D721Med (cell line): Measurements from ENCODE around the gene STK11IP.

Experiments
- DNase-seq: peaks from one replicate; pipeline ENCODE4 v3.0.0; 2011; ENCODE audit warnings: low spot score; ENCODE audit not compliant: insufficient read length
- FAIRE-seq: peaks from 2 replicates; lab custom pipeline; 2011; peaks lifted over from hg19 to GRCh38; lab: Jason Lieb, UNC
- TF ChIP-seq, protein P1 (sequence below): IDR thresholded peaks from 2 replicates; pipeline ENCODE4 v1.5.1; 2012; ENCODE audit warnings: mild to moderate bottlenecking, control low read depth; ENCODE audit not compliant: insufficient read depth; ENCODE audit errors: missing control alignments

Gene STK11IP

DNA sequence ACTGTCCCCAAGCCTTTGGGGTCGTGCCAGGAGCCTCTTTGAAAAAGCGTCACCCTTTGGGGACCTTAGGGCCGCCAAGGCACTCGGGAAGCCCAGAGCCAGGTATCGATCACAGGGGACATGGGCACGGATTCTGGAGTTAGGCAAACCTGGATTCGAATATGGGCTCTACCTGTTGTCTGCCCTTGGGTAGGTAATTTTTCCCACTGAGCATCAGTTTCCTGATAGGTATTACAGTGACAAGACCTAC, 44.6 kb upstream of the STK11IP start:
- TF ChIP-seq, protein P1, sequence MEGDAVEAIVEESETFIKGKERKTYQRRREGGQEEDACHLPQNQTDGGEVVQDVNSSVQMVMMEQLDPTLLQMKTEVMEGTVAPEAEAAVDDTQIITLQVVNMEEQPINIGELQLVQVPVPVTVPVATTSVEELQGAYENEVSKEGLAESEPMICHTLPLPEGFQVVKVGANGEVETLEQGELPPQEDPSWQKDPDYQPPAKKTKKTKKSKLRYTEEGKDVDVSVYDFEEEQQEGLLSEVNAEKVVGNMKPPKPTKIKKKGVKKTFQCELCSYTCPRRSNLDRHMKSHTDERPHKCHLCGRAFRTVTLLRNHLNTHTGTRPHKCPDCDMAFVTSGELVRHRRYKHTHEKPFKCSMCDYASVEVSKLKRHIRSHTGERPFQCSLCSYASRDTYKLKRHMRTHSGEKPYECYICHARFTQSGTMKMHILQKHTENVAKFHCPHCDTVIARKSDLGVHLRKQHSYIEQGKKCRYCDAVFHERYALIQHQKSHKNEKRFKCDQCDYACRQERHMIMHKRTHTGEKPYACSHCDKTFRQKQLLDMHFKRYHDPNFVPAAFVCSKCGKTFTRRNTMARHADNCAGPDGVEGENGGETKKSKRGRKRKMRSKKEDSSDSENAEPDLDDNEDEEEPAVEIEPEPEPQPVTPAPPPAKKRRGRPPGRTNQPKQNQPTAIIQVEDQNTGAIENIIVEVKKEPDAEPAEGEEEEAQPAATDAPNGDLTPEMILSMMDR: no peak
- FAIRE-seq (no peak), DNase-seq (no peak)

GRCh38 chr2:219553463-219553963, 44.1 kb upstream of the STK11IP start:
- DNase-seq: no peak
- no peak for FAIRE-seq
- TF ChIP-seq, protein P1: no peak

DNA sequence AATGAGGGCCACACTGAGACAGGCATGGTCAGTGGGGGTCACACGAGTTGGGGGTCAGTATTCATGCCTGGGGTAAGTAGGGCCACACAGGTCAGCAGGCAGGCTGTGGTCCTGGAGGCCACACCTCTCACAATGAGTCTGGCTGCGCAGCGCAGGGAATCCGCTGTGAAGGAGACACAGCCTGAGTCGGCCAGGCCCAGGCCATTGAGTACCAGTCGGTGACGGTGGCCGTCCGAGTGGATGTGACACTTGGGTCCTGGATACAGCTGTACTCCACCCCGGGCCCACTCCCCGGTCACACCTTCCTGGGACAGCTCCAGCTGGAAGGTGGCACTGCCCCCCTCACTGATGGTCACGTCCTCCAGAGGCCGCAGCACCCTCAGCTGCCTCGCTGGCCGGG, 43.3 kb upstream of the STK11IP start:
- DNase-seq (no peak), FAIRE-seq (no peak)
- TF ChIP-seq, protein P1: no peak

GRCh38 chr2:219555956-219556355, 41.7 kb upstream of the STK11IP start:
- FAIRE-seq (no peak), DNase-seq (no peak)
- TF ChIP-seq, protein P1: no peak

DNA sequence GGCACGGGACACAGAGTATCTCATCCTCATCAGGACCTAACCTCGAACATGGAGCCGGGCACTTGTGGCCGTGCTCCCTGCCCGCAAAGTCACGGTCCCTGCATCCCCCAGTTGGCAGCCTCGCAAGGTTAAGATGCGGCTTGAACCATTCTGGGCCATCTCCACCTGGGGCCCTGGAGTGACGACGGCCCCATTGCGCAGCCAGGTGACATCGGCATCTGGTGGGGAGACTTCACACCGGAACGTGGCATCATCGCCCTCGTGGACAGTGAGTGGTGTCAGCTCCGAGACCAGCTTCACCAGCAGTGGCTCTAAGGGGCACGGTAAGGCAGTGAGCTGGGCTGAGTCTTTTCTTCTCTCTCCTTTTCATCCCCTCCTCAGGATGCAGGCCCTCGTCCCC, 41.2 kb upstream of the STK11IP start:
- FAIRE-seq (no peak), DNase-seq (no peak)
- TF ChIP-seq, protein P1: no peak

DNA sequence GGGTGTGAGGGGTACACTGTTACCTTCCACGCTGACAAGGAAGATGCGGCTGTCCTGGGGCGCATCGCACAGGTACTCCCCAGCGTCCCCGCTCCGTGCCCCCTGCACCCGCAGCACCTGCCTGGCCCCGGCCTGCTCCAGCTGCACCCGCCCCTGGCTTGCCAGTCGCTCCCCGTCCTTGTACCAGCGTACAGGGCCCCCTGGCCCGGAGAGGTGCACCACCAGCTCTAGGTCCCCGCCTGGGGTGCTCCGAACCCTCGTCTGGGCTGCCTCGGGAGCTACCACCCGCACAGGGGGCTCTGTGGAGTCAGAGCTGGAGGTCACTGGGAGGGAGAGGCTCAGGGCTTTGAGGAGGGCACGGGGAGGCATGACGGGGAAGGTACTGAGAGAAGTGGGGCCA, 40.3 kb upstream of the STK11IP start:
- DNase-seq: no peak
- FAIRE-seq: no peak
- TF ChIP-seq, protein P1: no peak

- no peak for DNase-seq
- FAIRE-seq: no peak
- TF ChIP-seq, protein P1: no peak
Observed at GRCh38 chr2:219557791-219558785, 39.6 kb upstream of the STK11IP start.
